22Rv1 (cell line): ENCODE measurements around the gene IRX2.

Source experiments
- H3K27ac ChIP-seq: fragments of 450-650 bp; 2 replicates; pipeline ENCODE4 v1.5.1; 2017
- ZFX ChIP-seq: fragments of 450-650 bp; IDR thresholded peaks from 2 replicates; pipeline ENCODE4 v1.6.1; 2017; ENCODE audit warnings: antibody characterized with exemption, borderline replicate concordance
- TF ChIP-seq, protein P1 (sequence below): fragments of 450-650 bp; IDR thresholded peaks from 2 replicates; pipeline ENCODE4 v1.5.1; 2017; ENCODE audit warnings: mild to moderate bottlenecking

Gene IRX2

DNA sequence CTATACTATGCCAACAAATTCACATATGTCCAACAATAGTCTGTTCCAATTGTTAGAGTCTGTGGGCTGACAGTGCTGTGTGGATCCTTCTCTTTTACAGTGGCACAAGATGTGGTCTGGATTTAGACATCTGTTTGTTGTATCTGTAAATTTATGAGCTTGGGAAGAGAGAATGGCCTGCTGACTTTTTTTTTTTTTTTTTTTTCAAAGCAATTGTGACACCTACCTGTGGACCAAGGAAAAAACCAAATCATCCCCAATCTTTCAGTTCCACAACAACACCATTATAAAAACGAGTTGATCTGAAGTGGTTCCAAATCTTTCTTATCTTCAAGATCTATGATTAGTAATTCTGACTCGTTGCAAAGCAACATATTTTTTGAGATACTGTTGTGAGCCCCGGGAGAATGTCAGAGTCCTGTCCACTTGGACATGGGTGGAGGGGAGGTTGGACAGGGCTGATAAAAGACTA, 4.9 kb downstream of the IRX2 start:
- H3K27ac ChIP-seq = no peak overlapping the region
- no peak for TF ChIP-seq ZFX
- TF ChIP-seq, protein P1, sequence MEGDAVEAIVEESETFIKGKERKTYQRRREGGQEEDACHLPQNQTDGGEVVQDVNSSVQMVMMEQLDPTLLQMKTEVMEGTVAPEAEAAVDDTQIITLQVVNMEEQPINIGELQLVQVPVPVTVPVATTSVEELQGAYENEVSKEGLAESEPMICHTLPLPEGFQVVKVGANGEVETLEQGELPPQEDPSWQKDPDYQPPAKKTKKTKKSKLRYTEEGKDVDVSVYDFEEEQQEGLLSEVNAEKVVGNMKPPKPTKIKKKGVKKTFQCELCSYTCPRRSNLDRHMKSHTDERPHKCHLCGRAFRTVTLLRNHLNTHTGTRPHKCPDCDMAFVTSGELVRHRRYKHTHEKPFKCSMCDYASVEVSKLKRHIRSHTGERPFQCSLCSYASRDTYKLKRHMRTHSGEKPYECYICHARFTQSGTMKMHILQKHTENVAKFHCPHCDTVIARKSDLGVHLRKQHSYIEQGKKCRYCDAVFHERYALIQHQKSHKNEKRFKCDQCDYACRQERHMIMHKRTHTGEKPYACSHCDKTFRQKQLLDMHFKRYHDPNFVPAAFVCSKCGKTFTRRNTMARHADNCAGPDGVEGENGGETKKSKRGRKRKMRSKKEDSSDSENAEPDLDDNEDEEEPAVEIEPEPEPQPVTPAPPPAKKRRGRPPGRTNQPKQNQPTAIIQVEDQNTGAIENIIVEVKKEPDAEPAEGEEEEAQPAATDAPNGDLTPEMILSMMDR = no peak

DNA sequence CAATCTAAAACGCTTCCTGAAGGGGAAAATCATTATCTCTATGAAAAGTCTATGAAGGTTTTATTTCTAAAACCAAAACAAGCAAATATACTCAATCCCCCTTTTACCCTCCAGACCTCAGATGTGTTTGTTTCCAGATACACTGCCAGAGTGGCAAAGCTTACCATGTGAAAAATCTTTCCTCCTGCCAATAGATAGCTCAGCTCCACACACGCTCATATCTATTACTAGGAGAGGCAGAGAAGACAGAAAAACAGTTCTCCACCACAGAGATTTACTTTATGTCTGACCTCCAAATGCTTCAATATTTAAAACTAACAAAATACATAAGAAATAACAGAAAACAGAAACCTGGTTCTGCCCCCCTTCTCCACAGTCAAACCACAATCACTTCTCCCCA, 7.0 kb downstream of the IRX2 start:
- no peak overlapping the region for H3K27ac ChIP-seq
- no peak for TF ChIP-seq ZFX
- TF ChIP-seq, protein P1 = no peak

GRCh38 chr5:2742921-2743679, 8.4 kb downstream of the IRX2 start:
- no peak overlapping the region for H3K27ac ChIP-seq
- TF ChIP-seq ZFX = no peak
- TF ChIP-seq, protein P1 = no peak

- TF ChIP-seq, protein P1 = no peak
- TF ChIP-seq ZFX = no peak
- H3K27ac ChIP-seq = no peak overlapping the region
These were observed 9.5 kb downstream of the IRX2 start for GRCh38 chr5:2741956-2742355.

DNA sequence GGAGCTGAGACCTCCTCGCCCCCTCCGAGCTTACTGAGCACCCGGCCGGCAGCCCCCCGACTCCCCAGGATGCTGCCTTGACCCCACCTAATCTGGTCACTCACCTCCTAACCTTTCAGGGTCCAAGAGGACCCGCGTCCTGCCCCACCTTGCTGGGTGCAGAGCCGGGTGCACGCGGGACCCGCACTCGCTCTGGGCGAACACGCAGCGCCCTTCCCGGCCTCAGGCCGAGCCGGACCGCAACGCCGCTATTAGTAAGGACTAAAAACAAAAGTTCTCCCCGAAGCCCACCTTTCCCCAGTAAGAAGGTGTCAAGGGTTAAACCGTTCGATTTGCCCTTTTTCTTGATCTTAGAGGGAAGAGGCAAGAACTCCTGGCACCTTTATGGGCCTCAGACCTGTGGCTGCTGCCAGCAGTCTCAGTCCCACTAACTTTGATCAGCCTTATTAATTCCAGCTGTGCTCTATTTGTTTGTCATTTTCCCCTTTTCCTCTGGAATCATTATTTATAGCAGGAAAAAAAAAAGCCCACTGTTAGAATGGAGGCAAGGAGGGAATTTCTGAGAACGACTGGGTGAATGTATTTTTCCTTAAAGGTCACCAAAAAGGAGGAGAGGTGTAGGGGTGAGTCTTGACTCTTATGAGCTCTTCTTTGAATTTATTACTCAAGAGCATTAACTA, 10.5 kb downstream of the IRX2 start:
- TF ChIP-seq, protein P1 = no peak
- TF ChIP-seq ZFX = no peak
- no peak overlapping the region for H3K27ac ChIP-seq

DNA sequence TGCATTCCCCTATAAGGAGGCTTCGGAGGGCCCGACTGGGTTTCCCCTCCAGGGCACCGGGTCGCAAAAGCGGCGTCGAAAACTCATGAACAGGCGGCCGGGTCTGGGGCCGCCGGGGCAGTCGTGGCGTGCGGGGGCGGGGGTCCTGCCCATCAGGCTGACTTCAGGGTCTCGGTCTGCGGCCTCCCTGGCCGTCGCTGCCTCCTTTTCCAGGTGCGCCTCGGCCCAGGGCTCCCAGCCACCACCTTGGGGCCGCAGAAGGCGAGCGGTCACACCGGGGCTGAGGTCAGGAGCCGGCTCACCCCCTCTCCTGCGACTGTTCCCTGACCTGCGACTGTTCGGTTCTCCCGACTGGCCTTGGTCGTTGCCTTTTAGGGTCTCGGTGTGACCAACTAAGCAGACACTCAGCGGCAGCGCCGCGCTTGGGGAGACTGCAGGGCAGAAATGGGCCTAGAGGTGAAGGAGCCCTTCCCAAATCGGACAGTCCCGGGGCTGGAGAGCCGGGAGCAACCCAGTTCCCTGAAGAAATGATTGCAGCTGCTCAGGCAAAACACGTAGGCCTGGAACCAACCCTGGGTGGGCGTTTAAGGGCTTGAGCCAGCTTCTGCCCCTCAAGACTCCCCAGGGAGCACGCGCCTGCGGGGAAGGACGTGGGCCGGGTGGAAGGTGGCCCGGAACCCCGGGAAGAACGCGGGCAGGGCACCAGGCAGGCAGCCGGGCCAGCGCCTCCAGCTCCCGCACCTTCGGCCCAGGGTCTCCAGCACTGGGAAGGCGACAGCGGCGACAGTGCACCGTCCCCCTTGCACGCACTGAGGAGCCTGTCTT, 11.2 kb downstream of the IRX2 start:
- TF ChIP-seq ZFX = no peak
- H3K27ac ChIP-seq = no peak overlapping the region

DNA sequence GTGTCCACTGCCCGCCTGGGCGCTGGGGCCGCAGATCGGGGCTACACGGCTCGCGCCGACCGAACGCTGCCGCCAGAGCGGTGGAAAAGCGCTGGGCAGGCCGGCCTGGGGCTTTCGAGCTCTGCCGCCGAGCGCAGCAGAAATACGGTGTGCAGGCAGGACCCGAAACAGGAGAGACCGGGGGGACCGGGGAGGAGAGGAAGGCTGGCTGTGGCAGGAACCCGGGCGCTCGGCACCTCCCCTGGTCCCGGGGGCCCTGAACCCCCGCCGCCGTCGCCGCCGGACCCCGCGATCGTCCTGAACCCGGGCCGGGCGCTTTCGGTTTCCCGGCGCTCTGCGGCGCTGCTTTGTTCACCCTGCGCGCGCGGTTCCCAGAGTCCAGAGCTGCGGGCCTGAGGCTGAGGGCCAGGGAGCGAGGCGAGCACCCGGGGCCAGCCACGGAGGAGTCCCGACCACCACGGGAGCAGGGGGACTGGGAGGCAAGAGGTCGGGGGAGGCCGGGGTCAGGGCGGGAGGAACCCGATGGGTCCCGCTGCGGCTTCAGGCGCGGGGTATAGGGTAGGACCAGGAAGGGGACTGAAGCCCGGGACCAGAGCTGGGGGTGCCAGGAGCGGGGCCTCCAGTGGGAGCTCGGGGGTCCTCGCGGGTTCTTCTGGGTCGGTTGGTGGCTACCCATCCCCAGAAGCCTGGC, 12.0 kb downstream of the IRX2 start:
- TF ChIP-seq, protein P1 = no peak
- no peak for TF ChIP-seq ZFX
- no peak overlapping the region for H3K27ac ChIP-seq
